GM23248 (cell line): ENCODE measurements around the gene MRM3. TPM values are rescaled to one million over a fixed set of nuclear protein-coding genes. Genes with fewer than 3 reads are reported as not detected.

Source experiments
- DNase-seq: peaks from one replicate; pipeline ENCODE4 v3.0.0-alpha.2; 2015
- H2AFZ ChIP-seq: fragments of 200-600 bp; sonication (generic); 2 replicates; pipeline ENCODE4 v1.6.1; 2016; ENCODE audit warnings: antibody characterized with exemption
- H3F3A ChIP-seq: fragments of 200-600 bp; sonication (generic); 2 replicates; pipeline ENCODE4 v1.6.1; 2016; ENCODE audit warnings: mild to moderate bottlenecking, antibody characterized with exemption, mixed run types; ENCODE audit not compliant: insufficient read depth
- H3K27ac ChIP-seq: fragments of 200-600 bp; sonication (generic); 2 replicates; pipeline ENCODE4 v1.5.1; 2016; ENCODE audit warnings: mild to moderate bottlenecking
- H3K27me3 ChIP-seq: fragments of 200-600 bp; sonication (generic); replicated peaks from 2 replicates; pipeline ENCODE4 v1.6.1; 2016; ENCODE audit warnings: mild to moderate bottlenecking; ENCODE audit not compliant: insufficient read depth
- H3K36me3 ChIP-seq: fragments of 200-600 bp; sonication (generic); 2 replicates; pipeline ENCODE4 v1.6.1; 2016; ENCODE audit warnings: low read depth, mild to moderate bottlenecking
- H3K4me1 ChIP-seq: fragments of 200-600 bp; sonication (generic); 2 replicates; pipeline ENCODE4 v1.6.1; 2016; ENCODE audit warnings: mild to moderate bottlenecking; ENCODE audit not compliant: insufficient read depth
- H3K4me2 ChIP-seq: fragments of 200-600 bp; sonication (generic); one replicate; pipeline ENCODE4 v1.6.1; 2016; ENCODE audit warnings: mild to moderate bottlenecking; ENCODE audit not compliant: unreplicated experiment
- H3K4me3 ChIP-seq: fragments of 200-600 bp; sonication (generic); 2 replicates; pipeline ENCODE4 v1.5.1; 2016; ENCODE audit warnings: mild to moderate bottlenecking
- H3K79me2 ChIP-seq: fragments of 200-600 bp; sonication (generic); 2 replicates; pipeline ENCODE4 v1.6.1; 2016; ENCODE audit warnings: mild to moderate bottlenecking; ENCODE audit not compliant: insufficient read depth
- H3K9ac ChIP-seq: fragments of 200-600 bp; sonication (generic); 2 replicates; pipeline ENCODE4 v1.6.1; 2016; ENCODE audit warnings: mild to moderate bottlenecking
- H3K9me2 ChIP-seq: fragments of 200-600 bp; sonication (generic); 2 replicates; pipeline ENCODE4 v1.6.1; 2016; ENCODE audit warnings: mixed run types, mild to moderate bottlenecking, moderate library complexity; ENCODE audit not compliant: insufficient read depth
- H3K9me3 ChIP-seq: fragments of 200-600 bp; sonication (generic); one replicate; pipeline ENCODE4 v1.6.1; 2017; ENCODE audit warnings: low read depth
- H4K20me1 ChIP-seq: fragments of 200-600 bp; sonication (generic); 2 replicates; pipeline ENCODE4 v1.6.0; 2016; ENCODE audit not compliant: insufficient read depth
- EZH2 ChIP-seq: fragments of 200-600 bp; sonication (generic); IDR thresholded peaks from 2 replicates; pipeline ENCODE4 v1.6.1; 2018; ENCODE audit warnings: antibody characterized with exemption, mild to moderate bottlenecking; ENCODE audit not compliant: insufficient read depth, poor library complexity, severe bottlenecking
- EZH2phosphoT487 ChIP-seq: fragments of 200-600 bp; sonication (generic); IDR thresholded peaks from 2 replicates; pipeline ENCODE4 v1.6.1; 2018; ENCODE audit warnings: antibody characterized with exemption, moderate library complexity, mild to moderate bottlenecking, low read depth; ENCODE audit not compliant: insufficient read depth
- WGBS, 2 experiments: methylation state at CpG; one replicate each; pipeline ENCODE4 v1.1.6; 2015 to 2017; ENCODE audit warnings: low lambda C conversion rate in 2 of 2, low coverage in 1 of 2; ENCODE audit errors: missing lambda C conversion rate in 2 of 2; 5-methylcytosine and 5-hydroxymethylcytosine counted together
- in situ Hi-C: fragments of 300-500 bp; cut with MboI; formaldehyde crosslinking; loops from 2 replicates; pipeline ENCODE4 v1.15.0; 2020
- polyA plus RNA-seq: library from polyadenylated mRNA; unstranded; fragments of >200 nt; fragmentation: Nextera tagmentation; extraction: Ambion mirVana; gene quantifications from 2 replicates; pipeline ENCODE4 v1.2.1, GENCODE V29; 2016
- total RNA-seq: library from RNA; depleted of rRNA; stranded (reverse); fragments of >200 nt; shearing (Covaris generic); gene quantifications from 2 replicates; pipeline ENCODE4 v1.2.3, GENCODE V29; 2014

MRM3 gene
- total and polyA plus RNA-seq, 2 experiments from 2014 or later = 19.1 to 19.3 TPM

- Histone ChIP-seq H3K79me2 (no peaks in the 10 kb centered on the region), H2AFZ (no peak overlapping the region), H3K4me2 (no peak overlapping the region), H3K27ac (no peak overlapping the region), H3K9me2 (no peaks in the 10 kb centered on the region), H3F3A (no peaks in the 10 kb centered on the region), H3K4me3 (no peak overlapping the region), H3K9me3 (no peaks in the 10 kb centered on the region), H3K9ac (no peak overlapping the region), H3K36me3 (no peaks in the 10 kb centered on the region; the same call in 1 of the 2 replicates), H4K20me1 (no peaks in the 10 kb centered on the region), H3K4me1 (no peaks in the 10 kb centered on the region), H3K27me3 (no peaks in the 10 kb centered on the region)
- DNase-seq = no peak
- 98% methylated on average over 14 of the region's 14 CpGs for WGBS, 2 experiments
- in situ Hi-C loops = no loop called here
- TF ChIP-seq EZH2 (no peak), EZH2phosphoT487 (no peak)
These were observed 30.6 kb downstream of the MRM3 start for GRCh38 chr17:812638-813204.

- no peak overlapping the region for H3K9ac ChIP-seq
- no peaks in the 10 kb centered on the region for H3K4me1 ChIP-seq
- no peak overlapping the region for H3K27ac ChIP-seq
- DNase-seq = no peak
- H3K4me2 ChIP-seq = no peak overlapping the region
- TF ChIP-seq EZH2 = no peak
- no peak for TF ChIP-seq EZH2phosphoT487
- H3K36me3 ChIP-seq = no peaks in the 10 kb centered on the region; the same call in 1 of the 2 replicates
- no peaks in the 10 kb centered on the region for H3F3A ChIP-seq
- no peaks in the 10 kb centered on the region for H4K20me1 ChIP-seq
- in situ Hi-C loops = no loop called here
- H3K9me2 ChIP-seq = no peaks in the 10 kb centered on the region
- no peaks in the 10 kb centered on the region for H3K9me3 ChIP-seq
- no peak overlapping the region for H2AFZ ChIP-seq
- 95 to 97% methylated on average over 20 of the region's 20 CpGs for WGBS, 2 experiments
- H3K79me2 ChIP-seq = no peaks in the 10 kb centered on the region
- H3K27me3 ChIP-seq = no peaks in the 10 kb centered on the region
- no peak overlapping the region for H3K4me3 ChIP-seq
These were observed 32.2 kb downstream of the MRM3 start for GRCh38 chr17:814371-814770.

GRCh38 chr17:819251-819650 lies 37.1 kb downstream of the MRM3 start:
- Histone ChIP-seq H3K36me3 (no peaks in the 10 kb centered on the region; the same call in 1 of the 2 replicates), H4K20me1 (no peaks in the 10 kb centered on the region), H3K27ac (no peak overlapping the region), H2AFZ (no peak overlapping the region), H3K4me3 (no peak overlapping the region), H3K4me1 (no peaks in the 10 kb centered on the region), H3K79me2 (no peaks in the 10 kb centered on the region), H3K9me3 (no peaks in the 10 kb centered on the region), H3K4me2 (no peak overlapping the region), H3K9ac (no peak overlapping the region), H3K9me2 (no peaks in the 10 kb centered on the region), H3K27me3 (no peaks in the 10 kb centered on the region), H3F3A (no peaks in the 10 kb centered on the region)
- 96% methylated on average over 18 to 19 of the region's 19 CpGs for WGBS, 2 experiments
- TF ChIP-seq EZH2phosphoT487 (no peak), EZH2 (no peak)
- no peak for DNase-seq
- in situ Hi-C loops = no loop called here

GRCh38 chr17:823501-823902 lies 41.3 kb downstream of the MRM3 start:
- no peaks in the 10 kb centered on the region for H3K36me3 ChIP-seq
- H3K4me2 ChIP-seq = no peak overlapping the region
- no peak overlapping the region for H2AFZ ChIP-seq
- H4K20me1 ChIP-seq = no peaks in the 10 kb centered on the region
- 89 to 92% methylated on average over 9 of the region's 9 CpGs for WGBS, 2 experiments
- H3K4me1 ChIP-seq = no peaks in the 10 kb centered on the region
- no peak overlapping the region for H3K27ac ChIP-seq
- H3K9me3 ChIP-seq = no peaks in the 10 kb centered on the region
- H3F3A ChIP-seq = no peaks in the 10 kb centered on the region
- peaks cover 14% of the 10 kb centered on the region; the same call in 1 of the 2 replicates for H3K79me2 ChIP-seq
- no peak overlapping the region for H3K9ac ChIP-seq
- no peaks in the 10 kb centered on the region for H3K9me2 ChIP-seq
- H3K27me3 ChIP-seq = no peaks in the 10 kb centered on the region
- DNase-seq = no peak
- TF ChIP-seq EZH2phosphoT487 (no peak), EZH2 (no peak)
- no peak overlapping the region for H3K4me3 ChIP-seq
- in situ Hi-C loops = no loop called here
